Measurements from ENCODE around the gene HMGB4. TPM values are rescaled to one million over a fixed set of nuclear protein-coding genes. Genes with fewer than 3 reads are reported as not detected.

HMGB4 gene
- total RNA-seq, result not detected
- long read RNA-seq, donor 1, result 0 reads
- long read RNA-seq, donor 2, result 0 reads

GRCh38 chr1:33863779-33864178, at the start of gene HMGB4:
Gene HMGB4 (plus strand): TSS chr1:33864079. CDS start chr1:33864192, 113 bp downstream.
- intact Hi-C loops (cut with DNase I), result no loop called here
- no peak for DNase-seq (ENCODE audit: low spot score)

- intact Hi-C loops (cut with DNase I), result no loop called here
- no peak for DNase-seq (ENCODE audit: low spot score)
These were observed 49.7 kb upstream of the HMGB4 start for GRCh38 chr1:33814166-33814565.

- intact Hi-C loops (cut with DNase I), result no loop called here
- DNase-seq (ENCODE audit: low spot score), result no peak
These were observed 48.8 kb upstream of the HMGB4 start for GRCh38 chr1:33815061-33815460.

DNA sequence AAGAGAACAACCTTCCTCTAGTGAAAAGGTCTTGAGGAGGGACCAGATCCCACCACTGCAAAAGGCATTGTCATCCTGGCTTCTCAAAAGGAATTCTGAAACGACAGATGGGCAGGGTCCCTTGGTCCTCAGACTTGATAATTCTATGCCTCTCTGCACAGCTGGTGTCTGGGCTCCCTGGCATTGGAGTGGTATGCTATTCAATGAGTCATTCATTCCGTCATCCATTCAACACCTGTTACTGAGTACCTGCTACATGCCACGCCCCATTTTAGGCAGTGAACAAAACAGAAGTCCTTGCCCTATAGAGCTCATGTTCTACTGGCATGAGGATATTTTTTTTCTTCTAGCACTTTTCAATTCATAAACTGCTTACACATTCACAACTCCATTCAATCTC, 45.8 kb upstream of the HMGB4 start:
- intact Hi-C loops (cut with DNase I), result no loop called here
- no peak for DNase-seq (ENCODE audit: low spot score)

DNA sequence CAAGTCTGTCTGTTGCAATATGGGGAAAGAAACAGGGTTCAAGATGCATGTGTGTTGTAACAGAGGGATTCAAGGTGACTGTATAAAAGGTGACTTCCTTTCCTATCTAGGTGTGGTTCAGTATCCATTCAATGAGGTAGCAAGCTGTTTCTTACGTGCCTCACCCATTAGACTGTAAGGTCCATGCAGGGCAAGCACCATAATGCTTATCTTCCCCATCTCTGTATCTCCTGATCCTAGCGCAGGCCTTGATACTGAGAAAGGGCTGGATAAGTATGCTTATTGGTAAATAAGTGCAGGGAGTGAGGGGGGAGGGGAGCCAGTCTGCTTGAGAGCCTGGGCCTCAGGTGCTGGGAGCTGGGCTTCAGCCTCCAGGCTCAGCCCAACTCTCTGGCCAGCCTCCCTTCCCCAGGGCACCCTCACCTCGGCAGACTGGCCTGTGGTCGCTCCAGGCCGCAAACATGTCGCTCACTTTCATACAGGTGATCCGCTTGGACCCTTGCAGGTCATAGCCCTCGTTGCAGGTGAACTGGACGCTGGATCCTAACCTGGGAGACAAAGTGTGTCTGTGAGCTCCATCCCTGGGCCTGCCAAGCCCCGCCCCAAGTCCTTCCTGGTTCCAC, 44.5 kb upstream of the HMGB4 start:
- intact Hi-C loops (cut with DNase I), result no loop called here
- DNase-seq (ENCODE audit: low spot score), result no peak

DNA sequence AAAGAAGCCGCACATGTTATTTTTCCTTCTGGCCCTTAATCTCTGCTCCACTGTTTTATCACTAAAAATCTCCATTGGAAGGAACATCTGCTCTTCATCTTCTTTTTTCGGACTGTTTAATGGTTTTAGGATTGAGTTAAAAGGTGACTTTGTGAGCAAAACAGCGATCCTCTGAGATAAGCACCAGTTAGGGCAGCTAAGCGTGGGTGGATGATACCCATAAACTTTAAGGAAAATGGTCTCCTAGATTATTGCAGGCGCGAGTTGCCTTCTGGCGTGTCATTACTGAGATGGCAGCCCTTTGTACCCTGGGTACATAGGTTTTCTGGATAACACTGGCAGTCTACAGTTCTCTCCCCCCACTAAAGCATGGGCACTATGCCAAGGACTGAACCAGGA, 44.0 kb upstream of the HMGB4 start:
- DNase-seq (ENCODE audit: low spot score), result no peak
- intact Hi-C loops (cut with DNase I), result no loop called here

GRCh38 chr1:33820804-33821203, 43.1 kb upstream of the HMGB4 start:
- intact Hi-C loops (cut with DNase I), result no loop called here
- DNase-seq (ENCODE audit: low spot score), result no peak

- intact Hi-C loops (cut with DNase I), result no loop called here
- no peak for DNase-seq (ENCODE audit: low spot score)
These were observed 42.6 kb upstream of the HMGB4 start for GRCh38 chr1:33821291-33821690.

DNA sequence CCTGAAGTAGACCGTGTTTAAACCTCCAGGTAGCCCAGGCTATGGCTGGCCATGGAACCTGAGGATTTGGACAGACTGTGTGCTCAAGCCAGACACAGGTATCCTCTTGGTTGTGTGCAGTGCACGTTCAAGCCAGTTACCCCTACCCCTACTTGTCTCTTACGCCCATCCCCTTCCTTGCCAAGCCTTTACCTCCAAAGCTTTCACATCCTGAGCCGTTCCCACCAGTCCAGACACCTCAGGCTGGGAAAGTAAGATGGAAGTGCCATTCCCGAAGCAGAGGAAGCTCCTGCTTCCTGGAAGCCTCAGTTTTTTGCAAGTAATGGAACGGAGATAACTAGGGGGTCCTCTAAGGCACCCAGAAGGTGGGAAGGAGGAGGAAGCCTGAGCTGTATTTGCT, 41.5 kb upstream of the HMGB4 start:
- DNase-seq (ENCODE audit: low spot score), result no peak
- intact Hi-C loops (cut with DNase I), result no loop called here

GRCh38 chr1:33823401-33823800, 40.5 kb upstream of the HMGB4 start:
- no peak for DNase-seq (ENCODE audit: low spot score)
- intact Hi-C loops (cut with DNase I), result no loop called here

DNA sequence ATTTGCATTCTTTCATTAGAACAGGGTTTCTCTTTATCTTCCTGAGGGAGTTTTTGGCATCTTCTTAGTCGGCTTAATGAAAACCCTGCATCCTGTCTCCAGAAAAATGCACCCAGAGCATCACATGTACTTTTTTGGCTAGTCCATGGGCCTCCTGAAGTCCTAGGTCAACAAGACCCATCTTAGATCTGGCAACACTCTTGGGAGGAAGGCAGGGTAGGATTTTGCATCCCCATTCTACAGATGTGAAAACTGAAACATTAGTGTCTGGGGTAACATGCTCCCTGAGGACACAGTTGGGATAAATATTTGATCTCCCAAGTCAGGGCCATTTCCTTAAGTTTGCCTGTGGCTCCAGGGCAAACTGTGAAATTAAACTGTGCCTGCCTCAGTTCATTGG, 40.0 kb upstream of the HMGB4 start:
- DNase-seq (ENCODE audit: low spot score), result no peak
- intact Hi-C loops (cut with DNase I), result no loop called here

GRCh38 chr1:33824321-33824720, 39.6 kb upstream of the HMGB4 start:
- DNase-seq (ENCODE audit: low spot score), result no peak
- intact Hi-C loops (cut with DNase I), result no loop called here

- no peak for DNase-seq (ENCODE audit: low spot score)
- intact Hi-C loops (cut with DNase I), result no loop called here
These were observed 38.9 kb upstream of the HMGB4 start for GRCh38 chr1:33824971-33825370.

- intact Hi-C loops (cut with DNase I), result no loop called here
- DNase-seq (ENCODE audit: low spot score), result no peak
These were observed 38.4 kb upstream of the HMGB4 start for GRCh38 chr1:33825506-33825905.

GRCh38 chr1:33826311-33826710, 37.6 kb upstream of the HMGB4 start:
- no peak for DNase-seq (ENCODE audit: low spot score)
- intact Hi-C loops (cut with DNase I), result no loop called here

GRCh38 chr1:33826711-33827110, 37.2 kb upstream of the HMGB4 start:
- no peak for DNase-seq (ENCODE audit: low spot score)
- intact Hi-C loops (cut with DNase I), result no loop called here

GRCh38 chr1:33828059-33828458, 35.8 kb upstream of the HMGB4 start:
- no peak for DNase-seq (ENCODE audit: low spot score)
- intact Hi-C loops (cut with DNase I), result no loop called here

DNA sequence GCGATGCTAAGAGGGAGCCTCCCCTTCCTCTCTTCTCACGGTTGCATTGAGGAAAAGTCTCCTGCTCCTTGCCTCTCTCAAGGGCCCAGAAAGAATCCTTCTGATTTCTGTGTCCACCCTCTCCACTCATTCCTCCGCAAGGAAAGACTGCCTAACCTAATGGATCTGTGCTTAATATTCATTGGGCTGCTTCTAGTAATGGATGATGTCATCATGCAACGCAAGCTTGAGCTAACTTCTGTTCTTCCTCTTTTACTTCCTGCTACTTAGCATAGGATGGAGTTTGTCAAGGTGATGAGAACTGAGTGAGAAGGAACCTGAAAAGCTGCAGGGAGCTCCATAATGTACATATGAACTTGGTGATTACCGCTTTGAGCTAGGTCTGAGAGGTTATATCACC, 35.2 kb upstream of the HMGB4 start:
- intact Hi-C loops (cut with DNase I), result no loop called here
- no peak for DNase-seq (ENCODE audit: low spot score)

DNA sequence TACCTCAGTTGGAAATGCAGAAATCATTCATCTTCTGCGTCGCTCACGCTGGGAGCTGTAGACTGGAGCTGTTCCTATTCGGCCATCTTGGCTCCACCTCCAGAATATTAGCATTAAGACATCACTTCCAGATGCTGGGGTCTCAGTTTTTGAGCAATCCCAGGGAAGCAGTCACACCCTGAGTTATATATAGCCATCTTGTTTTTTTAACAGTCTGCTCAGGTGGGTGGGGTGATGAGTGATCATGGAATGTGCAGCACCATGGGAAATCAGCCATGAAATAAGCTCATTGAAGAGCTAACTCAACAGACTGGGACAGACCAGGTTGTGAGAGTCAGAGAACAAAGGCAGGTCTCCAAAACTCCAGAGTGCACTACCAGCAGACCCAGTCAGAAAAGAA, 27.0 kb upstream of the HMGB4 start:
- intact Hi-C loops (cut with DNase I), result no loop called here
- DNase-seq (ENCODE audit: low spot score), result no peak

DNA sequence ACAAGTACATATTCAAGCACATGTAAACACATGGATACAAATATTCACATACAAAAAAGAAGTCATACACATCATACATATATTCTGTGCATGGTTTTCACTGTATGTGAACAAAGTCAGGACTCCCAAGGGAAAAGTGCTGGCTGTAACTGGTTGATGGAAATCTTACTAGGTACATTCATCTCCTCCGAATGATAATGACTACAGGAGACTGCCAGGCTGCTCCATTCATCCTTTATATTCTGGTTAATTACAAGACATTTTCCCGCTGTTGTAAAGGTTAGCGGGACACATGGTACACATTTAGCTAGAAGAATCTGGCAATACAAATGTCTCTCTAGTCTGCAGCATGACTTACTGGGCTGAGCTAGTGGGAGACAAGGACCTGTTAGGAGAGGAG, 26.2 kb upstream of the HMGB4 start:
- intact Hi-C loops (cut with DNase I), result no loop called here
- DNase-seq (ENCODE audit: low spot score), result no peak

GRCh38 chr1:33841494-33841893, 22.4 kb upstream of the HMGB4 start:
- no peak for DNase-seq (ENCODE audit: low spot score)
- intact Hi-C loops (cut with DNase I), result loop anchor here in 1 of 2 donors (2.0 kb wide), 1 partner anchor 53 kb away; no protein-coding TSS in a partner anchor

- intact Hi-C loops (cut with DNase I), result no loop called here
- DNase-seq (ENCODE audit: low spot score), result no peak
These were observed 21.5 kb upstream of the HMGB4 start for GRCh38 chr1:33842348-33842747.

All from posterior vena cava (tissue), 2 donors.